Stimulated activated CD4-positive, alpha-beta T cell treated with anti-CD3 and anti-CD28 coated beads, Interleukin-4, amount 100 ng/mL, for 24 hours (primary cell): ENCODE data around the gene CCDC178.

Experiments used
- DNase-seq: peaks from one replicate; pipeline ENCODE4 v3.0.0-alpha.2; 2020

Gene CCDC178

GRCh38 chr18:33115917-33116316 lies 324.6 kb downstream of the CCDC178 start:
- DNase-seq: no peak

GRCh38 chr18:33115476-33115875 lies 325.0 kb downstream of the CCDC178 start:
- DNase-seq: no peak

GRCh38 chr18:33114749-33115148 lies 325.8 kb downstream of the CCDC178 start:
- no peak for DNase-seq

GRCh38 chr18:33113416-33113815 lies 327.1 kb downstream of the CCDC178 start:
- DNase-seq: no peak

GRCh38 chr18:33107511-33107910 lies 333.0 kb downstream of the CCDC178 start:
- no peak for DNase-seq

- DNase-seq: no peak
These were observed 339.2 kb downstream of the CCDC178 start for GRCh38 chr18:33101316-33101715.

GRCh38 chr18:33099626-33100025 lies 340.9 kb downstream of the CCDC178 start:
- DNase-seq: no peak

GRCh38 chr18:33097126-33097525 lies 343.4 kb downstream of the CCDC178 start:
- DNase-seq: no peak

GRCh38 chr18:33090461-33090860 lies 350.1 kb downstream of the CCDC178 start:
- no peak for DNase-seq

GRCh38 chr18:33076601-33077000 lies 363.9 kb downstream of the CCDC178 start:
- no peak for DNase-seq

GRCh38 chr18:33074125-33074524 lies 366.4 kb downstream of the CCDC178 start:
- no peak for DNase-seq

GRCh38 chr18:33062834-33063364 lies 377.6 kb downstream of the CCDC178 start:
- no peak for DNase-seq

GRCh38 chr18:33052886-33053285 lies 387.6 kb downstream of the CCDC178 start:
- no peak for DNase-seq

GRCh38 chr18:33051407-33051806 lies 389.1 kb downstream of the CCDC178 start:
- DNase-seq: no peak

- no peak for DNase-seq
These were observed 400.3 kb downstream of the CCDC178 start for GRCh38 chr18:33040213-33040612.

GRCh38 chr18:33034945-33035344 lies 405.6 kb downstream of the CCDC178 start:
- DNase-seq: no peak

- no peak for DNase-seq
These were observed 406.3 kb downstream of the CCDC178 start for GRCh38 chr18:33034212-33034611.

GRCh38 chr18:33022370-33022769 lies 418.2 kb downstream of the CCDC178 start:
- DNase-seq: no peak

- DNase-seq: no peak
These were observed 419.6 kb downstream of the CCDC178 start for GRCh38 chr18:33020877-33021276.

- DNase-seq: no peak
These were observed 426.3 kb downstream of the CCDC178 start for GRCh38 chr18:33014060-33014796.

- no peak for DNase-seq
These were observed 430.4 kb downstream of the CCDC178 start for GRCh38 chr18:33010149-33010548.

- no peak for DNase-seq
These were observed 441.6 kb downstream of the CCDC178 start for GRCh38 chr18:32998921-32999320.

GRCh38 chr18:32998285-32998684 lies 442.2 kb downstream of the CCDC178 start:
- DNase-seq: no peak

- DNase-seq: no peak
These were observed 456.8 kb downstream of the CCDC178 start for GRCh38 chr18:32983721-32984120.

- DNase-seq: no peak
These were observed 459.6 kb downstream of the CCDC178 start for GRCh38 chr18:32980896-32981295.
